ENCODE measurements around the gene CFAP69.

GRCh38 chr7:90261441-90261840 lies 16.5 kb downstream of the CFAP69 start:
- TF ChIP-seq REST (IDR thresholded peaks at IDR 0.05; ENCODE audit: low read depth) (no peak), USF1 (IDR thresholded peaks at IDR 0.05) (no peak), RAD21 (IDR thresholded peaks at IDR 0.05; ENCODE audit: low read depth) (no peak), TCF12 (IDR thresholded peaks at IDR 0.05; ENCODE audit: low read depth) (no peak), TAF1 (IDR thresholded peaks at IDR 0.05; ENCODE audit: low read depth) (no peak), TEAD4 (IDR thresholded peaks at IDR 0.05) (no peak), FOXM1 (IDR thresholded peaks at IDR 0.05; ENCODE audit: borderline replicate concordance, low read depth) (no peak), CEBPB (IDR thresholded peaks at IDR 0.05) (no peak), EP300 (IDR thresholded peaks at IDR 0.05; ENCODE audit: borderline replicate concordance) (no peak), MAX (IDR thresholded peaks at IDR 0.05) (no peak), YY1 (IDR thresholded peaks at IDR 0.05; ENCODE audit: low read depth) (no peak), NFIC (IDR thresholded peaks at IDR 0.05) (no peak), ZBTB7A (IDR thresholded peaks at IDR 0.05; ENCODE audit: low read depth) (no peak)

All from Ishikawa (cell line).